H1 (cell line): ENCODE measurements around the gene NAGA. TPM values are rescaled to one million over a fixed set of nuclear protein-coding genes. Genes with fewer than 3 reads are reported as not detected.

Source experiments
- CTCF ChIA-PET: fragments of 300-600 bp; sonication (Branson Sonifier 250); formaldehyde crosslinking; loops from one replicate; lab custom pipeline; 2021; ENCODE audit not compliant: partially characterized antibody; lab: Charles Lee
- POLR2A ChIA-PET: fragments of 300-600 bp; sonication (Branson Sonifier 250); formaldehyde crosslinking; loops from one replicate; lab custom pipeline; 2021; ENCODE audit warnings: inconsistent platforms; ENCODE audit not compliant: partially characterized antibody; lab: Charles Lee
- DNase-seq, 2 experiments: peaks; one replicate each; pipeline versions ENCODE4 v3.0.0 to v3.0.0-alpha.2; 2010 to 2022; ENCODE audit warnings: low spot score in 2 of 2, low read depth in 1 of 2, mixed read lengths in 1 of 2
- FAIRE-seq: peaks from 2 replicates; lab custom pipeline; 2011; peaks lifted over from hg19 to GRCh38; lab: Jason Lieb, UNC
- H2AFZ ChIP-seq: 2 replicates; pipeline ENCODE4 v1.8.1; 2012; ENCODE audit warnings: low read length, inconsistent platforms
- H2AK5ac ChIP-seq: 2 replicates; pipeline ENCODE4 v1.6.1; 2013; ENCODE audit warnings: low read depth, low read length
- H2BK120ac ChIP-seq: replicated peaks from 2 replicates; pipeline ENCODE3; 2013; ENCODE audit warnings: low read depth, low read length, inconsistent platforms
- H2BK12ac ChIP-seq: 2 replicates; pipeline ENCODE4 v1.6.1; 2013; ENCODE audit warnings: low read depth, low read length
- H2BK15ac ChIP-seq: 2 replicates; pipeline ENCODE4 v1.6.1; 2013; ENCODE audit warnings: low read length
- H2BK20ac ChIP-seq: 2 replicates; pipeline ENCODE4 v1.6.1; 2013; ENCODE audit warnings: low read length
- H2BK5ac ChIP-seq: 2 replicates; pipeline ENCODE4 v1.6.1; 2013; ENCODE audit warnings: low read depth, low read length
- H3K14ac ChIP-seq: 2 replicates; pipeline ENCODE4 v1.6.1; 2013; ENCODE audit warnings: inconsistent platforms; ENCODE audit not compliant: insufficient read length
- H3K18ac ChIP-seq: 2 replicates; pipeline ENCODE4 v1.6.1; 2013; ENCODE audit warnings: low read length; ENCODE audit errors: extremely low read depth
- H3K23ac ChIP-seq: 2 replicates; pipeline ENCODE4 v1.6.1; 2013; ENCODE audit warnings: inconsistent platforms; ENCODE audit not compliant: insufficient read length
- H3K23me2 ChIP-seq: 2 replicates; pipeline ENCODE4 v1.6.1; 2013; ENCODE audit warnings: low read depth, low read length
- H3K27ac ChIP-seq: 2 replicates; pipeline ENCODE4 v1.6.1; 2011; ENCODE audit warnings: low read depth, low read length, inconsistent platforms
- H3K27me3 ChIP-seq, 4 experiments: replicated peaks in 1 of 4; 1 replicate in 1 of 4; 2 replicates in 3 of 4; pipeline versions ENCODE4 v1.6.1 to v1.8.1; 2011 to 2013; ENCODE audit warnings: low read length in 3 of 4, mild to moderate bottlenecking in 3 of 4, inconsistent platforms in 2 of 4, mixed read lengths in 2 of 4, moderate library complexity in 1 of 4; ENCODE audit not compliant: control insufficient read depth in 3 of 4, insufficient read depth in 3 of 4; ENCODE audit errors: extremely low read depth in 1 of 4
- H3K36me3 ChIP-seq, 4 experiments: 2 replicates each; pipeline versions ENCODE4 v1.6.1 to v1.8.1; 2011 to 2013; ENCODE audit warnings: mild to moderate bottlenecking in 4 of 4, low read length in 3 of 4, moderate library complexity in 2 of 4, control low read depth in 1 of 4, inconsistent platforms in 1 of 4; ENCODE audit not compliant: insufficient read depth in 4 of 4, control insufficient read depth in 2 of 4
- H3K4ac ChIP-seq: replicated peaks from 2 replicates; pipeline ENCODE3; 2013; ENCODE audit warnings: low read length, low read depth, mixed read lengths, inconsistent platforms; ENCODE audit not compliant: insufficient read length
- H3K4me1 ChIP-seq, 4 experiments: replicated peaks in 1 of 4; 1 replicate in 1 of 4; 2 replicates in 3 of 4; pipeline versions ENCODE4 v1.6.1 to v1.8.1; 2011 to 2013; ENCODE audit warnings: low read length in 3 of 4, inconsistent platforms in 2 of 4, mixed read lengths in 1 of 4; ENCODE audit not compliant: insufficient read depth in 4 of 4, control insufficient read depth in 3 of 4
- H3K4me2 ChIP-seq, 2 experiments: 2 replicates each; pipeline versions ENCODE4 v1.6.1 to v1.8.1; 2011 to 2013; ENCODE audit warnings: low read depth in 2 of 2, low read length in 2 of 2, control low read depth in 1 of 2, inconsistent platforms in 1 of 2, mild to moderate bottlenecking in 1 of 2; ENCODE audit not compliant: insufficient read depth in 1 of 2
- H3K4me3 ChIP-seq, 4 experiments: fragments of 200-600, 300-600 bp in 1 of 4; sonication (generic), shearing (Covaris generic), sonication (Bioruptor Twin) in 1 of 4; 2 replicates each; pipeline versions ENCODE4 v1.5.1 to v1.8.1; 2011 to 2016; ENCODE audit warnings: low read length in 4 of 4, low read depth in 3 of 4, control low read depth in 2 of 4, inconsistent platforms in 2 of 4, mild to moderate bottlenecking in 2 of 4, mixed read lengths in 1 of 4, moderate library complexity in 1 of 4; ENCODE audit not compliant: insufficient read depth in 2 of 4; ENCODE audit errors: extremely low read depth in 1 of 4
- H3K56ac ChIP-seq: replicated peaks from 2 replicates; pipeline ENCODE3; 2013; ENCODE audit warnings: low read depth, mild to moderate bottlenecking, mixed read lengths, low read length, inconsistent platforms; ENCODE audit not compliant: insufficient read length
- H3K79me1 ChIP-seq: 2 replicates; pipeline ENCODE4 v1.6.1; 2013; ENCODE audit warnings: low read depth, low read length, control low read depth
- H3K79me2 ChIP-seq, 2 experiments: 2 replicates each; pipeline versions ENCODE4 v1.6.1 to v1.8.1; 2012 to 2013; ENCODE audit warnings: low read length in 2 of 2, mild to moderate bottlenecking in 2 of 2, inconsistent platforms in 1 of 2; ENCODE audit not compliant: insufficient read depth in 2 of 2, control insufficient read depth in 1 of 2
- H3K9ac ChIP-seq, 4 experiments: replicated peaks in 1 of 4; 1 replicate in 1 of 4; 2 replicates in 3 of 4; pipeline versions ENCODE4 v1.6.1 to v1.8.1; 2011 to 2013; ENCODE audit warnings: low read depth in 3 of 4, low read length in 3 of 4, control low read depth in 2 of 4, mild to moderate bottlenecking in 2 of 4, moderate library complexity in 2 of 4, inconsistent platforms in 1 of 4; ENCODE audit errors: extremely low read depth in 1 of 4
- H3K9me3 ChIP-seq, 2 experiments: 2 replicates each; pipeline versions ENCODE4 v1.6.1 to v1.8.1; 2012 to 2013; ENCODE audit warnings: mild to moderate bottlenecking in 2 of 2, moderate library complexity in 2 of 2, control low read depth in 1 of 2, inconsistent platforms in 1 of 2, low read depth in 1 of 2, low read length in 1 of 2, mixed read lengths in 1 of 2; ENCODE audit not compliant: insufficient read depth in 2 of 2
- H4K20me1 ChIP-seq, 2 experiments: replicated peaks in 1 of 2; 2 replicates each; pipeline versions ENCODE3 to v1.8.1; 2011 to 2013; ENCODE audit warnings: inconsistent platforms in 2 of 2, low read length in 2 of 2, mild to moderate bottlenecking in 1 of 2; ENCODE audit not compliant: insufficient read depth in 2 of 2, control insufficient read depth in 1 of 2
- H4K5ac ChIP-seq: 2 replicates; pipeline ENCODE4 v1.6.1; 2013; ENCODE audit warnings: low read length, low read depth, mixed read lengths, inconsistent platforms; ENCODE audit not compliant: insufficient read length
- H4K8ac ChIP-seq: 2 replicates; pipeline ENCODE4 v1.8.0; 2013; ENCODE audit warnings: mild to moderate bottlenecking, moderate library complexity, low read length, inconsistent platforms; ENCODE audit not compliant: insufficient read depth; ENCODE audit errors: extremely low read depth
- H4K91ac ChIP-seq: replicated peaks from 2 replicates; pipeline ENCODE3; 2013; ENCODE audit warnings: low read length, mixed read lengths, inconsistent platforms; ENCODE audit not compliant: insufficient read length
- CHD7 ChIP-seq: fragments of 300-600 bp; sonication (generic); IDR thresholded peaks from 2 replicates; pipeline ENCODE4 v1.7.1; 2012; ENCODE audit warnings: low read length, moderate library complexity, mild to moderate bottlenecking, inconsistent platforms; ENCODE audit not compliant: insufficient replicate concordance
- WGBS, 2 experiments: shearing (Covaris generic) in 1 of 2; methylation state at CpG; one replicate each; pipeline versions ENCODE4 v1.1.6 to v1.1.7; 2013 to 2015; ENCODE audit warnings: low lambda C conversion rate in 2 of 2, mixed read lengths in 2 of 2, inconsistent platforms in 1 of 2, low coverage in 1 of 2, missing lambda C conversion rate in 1 of 2; ENCODE audit not compliant: insufficient replicate concordance in 2 of 2, insufficient coverage in 1 of 2, insufficient read length in 1 of 2; ENCODE audit errors: extremely low coverage in 1 of 2, missing lambda C conversion rate in 1 of 2; 5-methylcytosine and 5-hydroxymethylcytosine counted together
- polyA plus RNA-seq, 7 experiments: library from polyadenylated mRNA; depleted of rRNA in 3 of 7; stranded (reverse) in 5 of 7; unstranded in 2 of 7; fragments of >200 nt in 5 of 7; fragments of 200-250 nt in 2 of 7; gene quantifications; 1 replicate in 5 of 7; 2 replicates in 1 of 7; 4 replicates in 1 of 7; pipeline versions ENCODE4 v1.2.1 to v1.2.3, GENCODE V29; 2011 to 2013; ENCODE audit warnings: missing spikeins in 2 of 7, mixed read lengths in 2 of 7
- total RNA-seq: library from RNA; stranded (reverse); fragmentation: NEBNext Ultra II Directional; extraction: Animal tissue kit (Norgen Biotek cat#: 25700); gene quantifications from 2 replicates; pipeline ENCODE4 v1.2.1, GENCODE V29; 2021

Gene NAGA
- total and polyA plus RNA-seq, 2 of the 8 experiments (the other 6 are each of a cell fraction or from before 2014, with no cell fraction given): 14.8 to 30.7 TPM

GRCh38 chr22:42018224-42018623 is 52.4 kb downstream of the NAGA start:
- Histone ChIP-seq H3K4me3 (no peak overlapping the region), H3K27me3 (no peaks in the 10 kb centered on the region), H2BK120ac (no peak overlapping the region), H4K8ac (no peak overlapping the region), H4K20me1 (no peaks in the 10 kb centered on the region), H3K23ac (no peak overlapping the region), H2BK20ac (no peak overlapping the region), H4K91ac (no peak overlapping the region), H3K4ac (no peak overlapping the region), H2BK5ac (no peak overlapping the region), H2BK15ac (no peak overlapping the region), H3K9ac (no peak overlapping the region), H2BK12ac (no peak overlapping the region), H3K9me3 (no peaks in the 10 kb centered on the region), H2AK5ac (no peak overlapping the region), H3K79me2 (no peaks in the 10 kb centered on the region), H3K4me1 (no peaks in the 10 kb centered on the region), H3K79me1 (no peaks in the 10 kb centered on the region), H3K18ac (no peak overlapping the region), H3K14ac (no peak overlapping the region), H3K4me2 (no peak overlapping the region), H3K36me3 (no peaks in the 10 kb centered on the region), H4K5ac (no peak overlapping the region), H3K56ac (no peak overlapping the region), H2AFZ (no peak overlapping the region), H3K27ac (no peak overlapping the region), H3K23me2 (no peaks in the 10 kb centered on the region)
- CTCF ChIA-PET: no interaction called here
- FAIRE-seq (no peak), DNase-seq (no peak)
- POLR2A ChIA-PET: no interaction called here
- 89% methylated on average over 1 of the region's 1 CpG; no CpG with 5 or more reads in 1 of the 2 experiments for WGBS, 2 experiments
- TF ChIP-seq CHD7: no peak
